ENCODE measurements around the gene FAM83E. TPM values are rescaled to one million over a fixed set of nuclear protein-coding genes. Genes with fewer than 3 reads are reported as not detected.

FAM83E gene
- total RNA-seq (2022; extraction: Qiagen RNA extraction) = 0.07 to 0.35 TPM (median 0.25 TPM) in 4 of 5 replicates, not detected in the other

DNA sequence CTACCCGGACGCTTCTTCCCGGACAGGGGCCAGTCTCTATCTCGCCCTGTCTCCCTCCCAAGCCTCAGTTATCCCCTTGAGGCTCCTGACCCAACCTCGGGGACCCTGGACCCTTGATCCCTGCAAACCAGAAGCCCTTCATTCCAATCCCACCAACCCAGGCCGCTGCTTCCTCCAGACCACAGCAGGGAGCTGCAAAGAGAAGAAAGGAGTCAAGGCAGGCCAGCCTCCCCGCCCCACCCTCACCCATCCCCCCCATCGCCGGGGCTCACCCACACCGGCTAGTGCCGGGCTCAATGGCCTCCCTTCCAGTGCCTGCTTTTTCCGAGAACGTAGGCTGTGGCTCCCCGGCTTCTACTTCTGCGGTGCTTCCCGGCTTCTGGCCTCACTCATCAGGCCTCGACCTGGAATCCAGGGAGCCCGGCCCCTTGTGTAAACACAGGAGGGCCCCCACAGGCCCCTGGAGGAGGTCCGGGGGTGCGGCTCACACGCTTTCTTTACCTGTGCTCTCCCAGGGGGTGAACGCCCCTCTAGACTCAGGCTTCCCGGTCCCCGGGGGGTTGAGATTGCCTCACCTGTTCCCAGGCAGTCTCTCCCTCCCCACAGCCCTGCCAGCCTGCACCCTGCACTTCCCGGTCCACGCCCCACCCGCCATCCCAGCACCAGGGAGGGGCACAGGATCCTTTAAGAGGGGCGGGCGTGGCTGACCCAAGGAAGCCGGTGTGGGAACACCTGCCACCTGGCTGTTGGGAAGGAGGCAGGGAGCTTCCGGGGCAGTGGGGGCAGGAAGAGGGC is at the start of gene FAM83E:
Gene FAM83E, minus strand, starts transcription at position 641 of the 795 bp plus-strand sequence. CDS start 1,704 bp downstream, outside the sequence.

DNA sequence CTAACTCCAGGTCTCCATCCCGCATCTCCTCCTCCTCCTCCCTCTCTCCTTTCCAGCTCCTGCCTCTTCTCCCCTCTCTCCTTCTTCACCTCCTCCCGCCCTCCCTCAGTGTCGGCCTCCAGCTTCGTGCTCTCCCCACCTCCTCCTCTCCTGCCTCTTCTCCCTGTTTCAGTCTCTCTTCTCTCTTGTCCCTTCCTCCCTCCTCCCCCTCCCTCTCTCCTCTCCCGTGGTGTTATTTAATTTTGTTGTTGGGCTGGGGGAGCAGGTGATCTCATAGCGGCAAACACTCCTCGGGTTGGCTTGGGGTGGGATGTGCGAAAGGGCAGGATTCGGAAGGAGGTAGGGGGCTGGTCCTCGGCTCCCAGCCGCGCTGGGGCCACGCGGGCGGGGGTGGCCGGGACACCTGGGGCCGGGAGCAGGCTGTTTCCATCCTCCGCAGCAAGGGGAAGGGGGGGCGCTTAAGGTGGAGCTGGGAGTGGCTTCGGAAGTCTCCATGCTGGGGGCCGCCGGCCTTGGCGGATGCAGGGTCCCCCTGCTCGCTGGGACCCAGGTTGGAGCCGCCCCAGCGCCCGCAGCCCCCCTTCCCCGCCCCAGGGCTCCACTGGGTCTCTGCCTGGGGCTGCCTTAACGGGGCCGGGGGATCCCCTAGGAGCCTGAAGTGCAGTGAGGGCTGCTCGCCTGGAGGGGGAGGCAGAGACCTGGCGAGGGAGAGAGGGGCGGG is 31.3 kb upstream of the FAM83E start, which contains the start of gene CA11:
Gene CA11, minus strand, starts transcription at position 187 of the 721 bp plus-strand sequence. CDS start 555 bp downstream, outside the sequence.

DNA sequence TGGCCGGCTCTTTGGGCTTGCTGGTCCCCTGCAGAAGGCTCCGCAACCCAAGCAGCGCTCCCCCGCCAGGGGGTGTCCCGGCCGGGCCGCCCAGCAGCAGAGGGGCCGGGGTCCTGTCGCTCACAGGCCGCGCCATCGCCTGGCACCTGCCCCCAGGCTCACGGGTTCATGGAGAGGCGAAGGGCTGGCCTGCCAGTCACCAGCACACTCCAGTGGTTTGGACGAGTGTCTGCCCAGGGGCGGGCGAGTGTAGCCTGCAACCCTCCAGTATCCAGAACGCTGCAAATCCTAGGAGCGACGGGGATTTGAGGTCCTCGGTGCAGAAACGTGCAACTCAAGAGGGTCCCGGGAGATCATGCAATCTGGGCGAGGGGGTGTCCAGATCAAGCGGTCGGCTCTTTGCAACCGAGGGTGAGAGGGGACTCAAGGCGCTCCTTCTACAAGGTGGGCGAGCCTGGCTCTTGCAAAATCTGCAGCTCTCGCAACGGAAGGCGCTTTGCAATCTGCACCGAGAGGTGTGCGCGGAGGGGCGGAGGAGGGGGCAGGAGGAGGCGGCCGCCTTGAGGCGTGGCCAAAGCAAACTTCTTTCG is 22.1 kb upstream of the FAM83E start, which contains the start of gene DBP:
Gene DBP, minus strand, starts transcription at position 521 of the 590 bp plus-strand sequence. Its CDS starts 385 bp downstream, at position 136.

DNA sequence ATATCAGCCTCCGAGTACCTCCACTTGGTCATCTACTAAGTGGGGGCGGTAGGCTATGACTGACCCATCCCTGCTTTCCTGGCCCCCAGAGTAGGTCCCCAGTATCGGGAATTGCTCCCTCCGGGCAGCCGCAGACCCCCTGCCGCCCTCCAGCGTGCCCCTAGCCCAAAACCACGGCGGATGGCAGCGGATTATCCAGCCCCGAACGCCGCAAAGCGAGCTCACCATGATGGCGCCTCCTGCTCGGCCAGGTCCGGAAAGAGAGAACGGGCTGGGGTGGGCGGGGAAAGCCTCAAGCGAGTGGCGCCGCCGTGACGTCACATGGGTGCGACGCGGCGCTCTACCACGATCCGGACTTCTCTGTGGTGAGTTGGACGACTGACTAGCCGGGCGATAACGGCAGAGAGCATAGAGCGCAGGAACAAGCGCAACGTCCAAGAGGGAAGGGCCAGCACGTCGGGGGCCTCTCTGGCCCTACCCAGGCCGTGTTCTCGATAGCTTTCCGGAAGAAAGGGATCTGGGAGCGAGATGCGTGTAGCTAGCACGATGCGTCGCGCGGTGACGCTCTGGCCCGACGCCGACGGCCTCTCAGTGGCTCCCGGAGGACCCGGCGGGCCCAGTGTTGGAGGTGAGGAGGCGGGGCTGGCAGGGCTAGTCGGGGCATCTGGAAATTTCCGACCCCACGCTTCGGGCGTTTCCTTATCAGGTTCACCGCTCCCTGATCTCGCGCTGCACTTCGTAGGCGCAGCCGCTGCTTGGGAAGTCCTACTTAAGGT is 4.2 kb upstream of the FAM83E start, which contains the start of the genes RPL18 and SPHK2:
Gene RPL18, minus strand, starts transcription at position 263 of the 776 bp plus-strand sequence. Its CDS starts 35 bp downstream, at position 228.
Gene SPHK2, plus strand, starts transcription at position 591 of the 776 bp plus-strand sequence. CDS start 1,009 bp downstream, outside the sequence.

DNA sequence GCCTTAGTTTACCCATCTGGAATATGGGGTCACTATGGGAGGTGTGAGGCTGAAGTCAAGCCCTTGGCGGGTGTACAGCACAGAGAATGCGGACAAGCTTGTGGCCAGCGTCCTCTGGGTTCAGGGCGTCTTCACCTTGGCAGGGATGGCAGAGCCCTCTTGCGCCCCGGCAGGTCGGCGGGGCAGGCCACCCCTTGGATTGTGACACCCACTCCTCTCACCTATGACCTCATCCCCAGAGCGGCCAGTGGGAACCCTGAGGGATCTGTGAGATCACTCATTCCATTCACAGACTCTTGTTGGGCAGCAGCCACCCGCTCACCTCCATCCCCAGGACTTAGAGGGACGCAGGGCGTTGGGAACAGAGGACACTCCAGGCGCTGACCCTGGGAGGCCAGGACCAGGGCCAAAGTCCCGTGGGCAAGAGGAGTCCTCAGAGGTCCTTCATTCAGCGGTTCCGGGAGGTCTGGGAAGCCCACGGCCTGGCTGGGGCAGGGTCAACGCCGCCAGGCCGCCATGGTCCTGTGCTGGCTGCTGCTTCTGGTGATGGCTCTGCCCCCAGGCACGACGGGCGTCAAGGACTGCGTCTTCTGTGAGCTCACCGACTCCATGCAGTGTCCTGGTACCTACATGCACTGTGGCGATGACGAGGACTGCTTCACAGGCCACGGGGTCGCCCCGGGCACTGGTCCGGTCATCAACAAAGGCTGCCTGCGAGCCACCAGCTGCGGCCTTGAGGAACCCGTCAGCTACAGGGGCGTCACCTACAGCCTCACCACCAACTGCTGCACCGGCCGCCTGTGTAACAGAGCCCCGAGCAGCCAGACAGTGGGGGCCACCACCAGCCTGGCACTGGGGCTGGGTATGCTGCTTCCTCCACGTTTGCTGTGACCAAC is 8.2 kb downstream of the FAM83E start, which contains the start of gene SPACA4:
Gene SPACA4, plus strand, starts transcription at position 280 of the 896 bp plus-strand sequence. Its CDS starts 237 bp downstream, at position 517.

Other genes starting within 250 kb of the FAM83E start
- gene KDELR1, start 223.5 kb downstream of the FAM83E start, total RNA-seq (2022; extraction: Qiagen RNA extraction) = 385 to 442 TPM (median 423 TPM) in 5 replicates
- 6.3 to 11.3 TPM (median 10.6 TPM) in 5 replicates for gene GRIN2D, start 221.4 kb downstream of the FAM83E start, total RNA-seq (2022; extraction: Qiagen RNA extraction)
- 111 to 130 TPM (median 123 TPM) in 5 replicates for gene GRWD1, start 169.1 kb downstream of the FAM83E start, total RNA-seq (2022; extraction: Qiagen RNA extraction)
- 1.0 to 2.1 TPM (median 1.2 TPM) in 5 replicates for gene KCNJ14, start 159.5 kb downstream of the FAM83E start, total RNA-seq (2022; extraction: Qiagen RNA extraction)
- 54.4 to 67.4 TPM (median 61.8 TPM) in 5 replicates for gene CYTH2, start 145.7 kb downstream of the FAM83E start, total RNA-seq (2022; extraction: Qiagen RNA extraction)
- gene LMTK3, start 103.2 kb downstream of the FAM83E start, total RNA-seq (2022; extraction: Qiagen RNA extraction) = 2.8 to 5.4 TPM (median 4.8 TPM) in 5 replicates
- gene SULT2B1, start 62.9 kb downstream of the FAM83E start, total RNA-seq (2022; extraction: Qiagen RNA extraction) = 12.8 to 18.0 TPM (median 16.4 TPM) in 5 replicates
- gene SPACA4, start 8.3 kb downstream of the FAM83E start, total RNA-seq (2022; extraction: Qiagen RNA extraction) = 0.20 TPM in 1 of 5 replicates, not detected in the others
- 3,152 to 3,709 TPM (median 3,369 TPM) in 5 replicates for gene RPL18, start 4.1 kb upstream of the FAM83E start, total RNA-seq (2022; extraction: Qiagen RNA extraction)
- 11.7 to 18.9 TPM (median 16.8 TPM) in 5 replicates for gene SPHK2, start 4.4 kb upstream of the FAM83E start, total RNA-seq (2022; extraction: Qiagen RNA extraction)
- gene DBP, start 22.3 kb upstream of the FAM83E start, total RNA-seq (2022; extraction: Qiagen RNA extraction) = 1.8 to 2.8 TPM (median 2.6 TPM) in 5 replicates
- 9.4 to 11.1 TPM (median 11.0 TPM) in 5 replicates for gene CA11, start 31.1 kb upstream of the FAM83E start, total RNA-seq (2022; extraction: Qiagen RNA extraction)
- gene NTN5, start 57.9 kb upstream of the FAM83E start, total RNA-seq (2022; extraction: Qiagen RNA extraction) = 0.17 to 0.30 TPM (median 0.28 TPM) in 4 of 5 replicates, not detected in the other
- not detected in 5 replicates for gene FUT2, start 80.9 kb upstream of the FAM83E start, total RNA-seq (2022; extraction: Qiagen RNA extraction)
- gene MAMSTR, start 104.6 kb upstream of the FAM83E start, total RNA-seq (2022; extraction: Qiagen RNA extraction) = 0.47 to 0.76 TPM (median 0.61 TPM) in 5 replicates
- gene RASIP1, start 125.5 kb upstream of the FAM83E start, total RNA-seq (2022; extraction: Qiagen RNA extraction) = 0.32 to 0.65 TPM (median 0.57 TPM) in 5 replicates
- not detected in 5 replicates for gene IZUMO1, start 131.8 kb upstream of the FAM83E start, total RNA-seq (2022; extraction: Qiagen RNA extraction)
- 0.05 to 0.14 TPM (median 0.06 TPM) in 5 replicates for gene FUT1, start 137.6 kb upstream of the FAM83E start, total RNA-seq (2022; extraction: Qiagen RNA extraction)
- gene FGF21, start 140.4 kb upstream of the FAM83E start, total RNA-seq (2022; extraction: Qiagen RNA extraction) = not detected in 5 replicates
- gene BCAT2, start 196.0 kb upstream of the FAM83E start, total RNA-seq (2022; extraction: Qiagen RNA extraction) = 52.3 to 64.2 TPM (median 60.2 TPM) in 5 replicates
- 12.0 to 18.1 TPM (median 15.2 TPM) in 5 replicates for gene HSD17B14, start 221.4 kb upstream of the FAM83E start, total RNA-seq (2022; extraction: Qiagen RNA extraction)